Stimulated activated CD4-positive, alpha-beta T cell treated with anti-CD3 and anti-CD28 coated beads, Interleukin-12 subunit alpha, Interleukin-12 subunit beta, amount 100 ng/mL, for 4 hours (primary cell): Measurements from ENCODE around the gene CSTPP1.
"Not testable (repeated sequence)": the region's sequence is repeated elsewhere in the genome, so short reads cannot be mapped to it uniquely, and the experiment has no call there.

ENCODE experiments used
- DNase-seq: peaks from one replicate; pipeline ENCODE4 v3.0.0-alpha.2; 2020

Gene CSTPP1

GRCh38 chr11:46961041-46961440, 24.5 kb downstream of the CSTPP1 start:
- DNase-seq: no peak

GRCh38 chr11:46961886-46962285, 25.3 kb downstream of the CSTPP1 start:
- DNase-seq: not testable (repeated sequence)

- no peak for DNase-seq
Observed at GRCh38 chr11:46963844-46964243, 27.3 kb downstream of the CSTPP1 start.

GRCh38 chr11:46966773-46967172, 30.2 kb downstream of the CSTPP1 start:
- DNase-seq: no peak

GRCh38 chr11:46967962-46968361, 31.4 kb downstream of the CSTPP1 start:
- DNase-seq: no peak

GRCh38 chr11:46969379-46969778, 32.8 kb downstream of the CSTPP1 start:
- no peak for DNase-seq

GRCh38 chr11:46970913-46971625, 34.5 kb downstream of the CSTPP1 start:
- no peak for DNase-seq

- no peak for DNase-seq
Observed at GRCh38 chr11:46972343-46972742, 35.8 kb downstream of the CSTPP1 start.

- DNase-seq: no peak
Observed at GRCh38 chr11:46972821-46973220, 36.3 kb downstream of the CSTPP1 start.

GRCh38 chr11:46976182-46976854, 39.8 kb downstream of the CSTPP1 start:
- no peak for DNase-seq

- DNase-seq: no peak
Observed at GRCh38 chr11:46977038-46977813, 40.7 kb downstream of the CSTPP1 start.

- DNase-seq: no peak
Observed at GRCh38 chr11:46978005-46978491, 41.5 kb downstream of the CSTPP1 start.

- DNase-seq: no peak
Observed at GRCh38 chr11:46979358-46979757, 42.8 kb downstream of the CSTPP1 start.

- no peak for DNase-seq
Observed at GRCh38 chr11:46981436-46981835, 44.9 kb downstream of the CSTPP1 start.

- no peak for DNase-seq
Observed at GRCh38 chr11:46982797-46983452, 46.4 kb downstream of the CSTPP1 start.

GRCh38 chr11:46983598-46983997, 47.0 kb downstream of the CSTPP1 start:
- no peak for DNase-seq

- no peak for DNase-seq
Observed at GRCh38 chr11:46984548-46984947, 48.0 kb downstream of the CSTPP1 start.

GRCh38 chr11:46984987-46985386, 48.4 kb downstream of the CSTPP1 start:
- DNase-seq: no peak

GRCh38 chr11:46987183-46987582, 50.6 kb downstream of the CSTPP1 start:
- no peak for DNase-seq

- not testable (repeated sequence) for DNase-seq
Observed at GRCh38 chr11:46989810-46990487, 53.4 kb downstream of the CSTPP1 start.

GRCh38 chr11:46991391-46991790, 54.8 kb downstream of the CSTPP1 start:
- DNase-seq: no peak

GRCh38 chr11:46992386-46992785, 55.8 kb downstream of the CSTPP1 start:
- DNase-seq: not testable (repeated sequence)
